Kidney (tissue), 14 donors: ENCODE measurements around the gene TXNDC11. TPM values are rescaled to one million over a fixed set of nuclear protein-coding genes. Genes with fewer than 3 reads are reported as not detected.

Experiments
- DNase-seq, 5 donors: peaks; one replicate each; pipeline ENCODE4 v3.0.0-alpha.2; 2013 to 2020
- FAIRE-seq: peaks from 2 replicates; lab custom pipeline; 2012; peaks lifted over from hg19 to GRCh38; lab: Jason Lieb, UNC
- H3K27ac ChIP-seq, 2 donors: one replicate each; pipeline ENCODE4 v1.7.0; 2013; ENCODE audit warnings: low read depth in 2 of 2, low read length in 2 of 2, inconsistent platforms in 1 of 2
- H3K27me3 ChIP-seq: one replicate; pipeline ENCODE4 v1.7.1; 2013; ENCODE audit warnings: low read length, inconsistent platforms; ENCODE audit not compliant: control insufficient read depth, insufficient read depth
- H3K36me3 ChIP-seq, 3 donors: one replicate each; pipeline versions ENCODE4 v1.7.0 to v1.7.1; 2013; ENCODE audit warnings: low read length in 3 of 3, control low read depth in 1 of 3, inconsistent platforms in 1 of 3; ENCODE audit not compliant: insufficient read depth in 3 of 3, control insufficient read depth in 2 of 3
- H3K4me1 ChIP-seq, 3 donors: one replicate each; pipeline versions ENCODE4 v1.7.0 to v1.7.1; 2013; ENCODE audit warnings: low read length in 3 of 3, inconsistent platforms in 1 of 3, low read depth in 1 of 3; ENCODE audit not compliant: control insufficient read depth in 2 of 3, insufficient read depth in 2 of 3
- H3K4me3 ChIP-seq, 3 donors: one replicate each; pipeline versions ENCODE4 v1.7.0 to v1.8.1; 2013; ENCODE audit warnings: low read length in 3 of 3, control low read depth in 1 of 3, inconsistent platforms in 1 of 3
- H3K9ac ChIP-seq, 3 donors: one replicate each; pipeline versions ENCODE4 v1.7.0 to v1.7.1; 2013; ENCODE audit warnings: low read length in 3 of 3, control low read depth in 1 of 3, inconsistent platforms in 1 of 3
- H3K9me3 ChIP-seq, 3 donors: one replicate each; pipeline versions ENCODE4 v1.7.0 to v1.7.1; 2013; ENCODE audit warnings: low read length in 3 of 3, control low read depth in 1 of 3, inconsistent platforms in 1 of 3; ENCODE audit not compliant: control insufficient read depth in 2 of 3, insufficient read depth in 1 of 3
- intact Hi-C: fragments of 100-400 bp; cut with DNase I; formaldehyde crosslinking; loops from one replicate; pipeline ENCODE4 v1.11.1; 2022
- polyA plus RNA-seq: library from polyadenylated mRNA; stranded (reverse); fragments of 350-450 nt; fragmentation: Illumina TruSeq; extraction: RNeasy Lipid Tissue Mini Kit (QIAGEN cat#74804); gene quantifications from one replicate; pipeline ENCODE4 v1.2.3, GENCODE V29; 2014; ENCODE audit warnings: low read depth, low replicate concordance; ENCODE audit not compliant: insufficient read depth
- total RNA-seq: library from RNA; stranded (reverse); fragmentation: NEBNext Ultra II Directional; extraction: Animal tissue kit (Norgen Biotek cat#: 25700); gene quantifications from one replicate; pipeline ENCODE4 v1.2.1, GENCODE V29; 2021
- TF ChIP-seq, protein P1 (sequence below): IDR thresholded peaks from 3 replicates; pipeline ENCODE4 v1.5.1; 2012; ENCODE audit warnings: mild to moderate bottlenecking, moderate library complexity, borderline replicate concordance; ENCODE audit not compliant: insufficient read depth; ENCODE audit errors: extremely low read depth
- donor health status: control.
- donor health status: control.
- donor health status: control.
- donor health status: control.
- donor health status: control.
- donor health status: DM: yes; HTN: yes; CAD: no.
- donor health status: Normal renal cell carcinoma (clear cell type).

The TXNDC11 gene
- total and polyA plus RNA-seq, 2 donors from 2014 or later = 60.8 to 70.9 TPM

GRCh38 chr16:11677959-11678881, 64.4 kb downstream of the TXNDC11 start:
- intact Hi-C loops = no loop called here
- H3K4me1 ChIP-seq = peaks cover 0 to 39% (median 26%) of the 10 kb centered on the region in 3 donors
- no peak overlapping the region for H3K4me3 ChIP-seq
- DNase-seq (peak in 1 of 5 donors; percentile 72), FAIRE-seq (no peak)
- H3K27ac ChIP-seq = peak overlapping the region; percentile 68 to 72
- TF ChIP-seq, protein P1, sequence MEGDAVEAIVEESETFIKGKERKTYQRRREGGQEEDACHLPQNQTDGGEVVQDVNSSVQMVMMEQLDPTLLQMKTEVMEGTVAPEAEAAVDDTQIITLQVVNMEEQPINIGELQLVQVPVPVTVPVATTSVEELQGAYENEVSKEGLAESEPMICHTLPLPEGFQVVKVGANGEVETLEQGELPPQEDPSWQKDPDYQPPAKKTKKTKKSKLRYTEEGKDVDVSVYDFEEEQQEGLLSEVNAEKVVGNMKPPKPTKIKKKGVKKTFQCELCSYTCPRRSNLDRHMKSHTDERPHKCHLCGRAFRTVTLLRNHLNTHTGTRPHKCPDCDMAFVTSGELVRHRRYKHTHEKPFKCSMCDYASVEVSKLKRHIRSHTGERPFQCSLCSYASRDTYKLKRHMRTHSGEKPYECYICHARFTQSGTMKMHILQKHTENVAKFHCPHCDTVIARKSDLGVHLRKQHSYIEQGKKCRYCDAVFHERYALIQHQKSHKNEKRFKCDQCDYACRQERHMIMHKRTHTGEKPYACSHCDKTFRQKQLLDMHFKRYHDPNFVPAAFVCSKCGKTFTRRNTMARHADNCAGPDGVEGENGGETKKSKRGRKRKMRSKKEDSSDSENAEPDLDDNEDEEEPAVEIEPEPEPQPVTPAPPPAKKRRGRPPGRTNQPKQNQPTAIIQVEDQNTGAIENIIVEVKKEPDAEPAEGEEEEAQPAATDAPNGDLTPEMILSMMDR = no peak
- peaks cover 0 to 41% (median 16%) of the 10 kb centered on the region in 3 donors for H3K36me3 ChIP-seq
- H3K9me3 ChIP-seq = no peaks in the 10 kb centered on the region
- no peaks in the 10 kb centered on the region for H3K27me3 ChIP-seq
- H3K9ac ChIP-seq = peak overlapping the region in 1 of 3 donors; percentile 10

GRCh38 chr16:11677451-11677951, 65.2 kb downstream of the TXNDC11 start:
- no peaks in the 10 kb centered on the region for H3K27me3 ChIP-seq
- intact Hi-C loops = no loop called here
- peaks cover 0 to 47% (median 26%) of the 10 kb centered on the region in 3 donors for H3K4me1 ChIP-seq
- TF ChIP-seq, protein P1 = no peak
- no peaks in the 10 kb centered on the region for H3K9me3 ChIP-seq
- no peak overlapping the region for H3K9ac ChIP-seq
- H3K4me3 ChIP-seq = no peak overlapping the region
- H3K36me3 ChIP-seq = peaks cover 0 to 34% (median 9%) of the 10 kb centered on the region in 3 donors
- H3K27ac ChIP-seq = peak overlapping the region; percentile 68 to 72
- FAIRE-seq (no peak), DNase-seq (peak in 2 of 5 donors; percentile 24 to 36)

DNA sequence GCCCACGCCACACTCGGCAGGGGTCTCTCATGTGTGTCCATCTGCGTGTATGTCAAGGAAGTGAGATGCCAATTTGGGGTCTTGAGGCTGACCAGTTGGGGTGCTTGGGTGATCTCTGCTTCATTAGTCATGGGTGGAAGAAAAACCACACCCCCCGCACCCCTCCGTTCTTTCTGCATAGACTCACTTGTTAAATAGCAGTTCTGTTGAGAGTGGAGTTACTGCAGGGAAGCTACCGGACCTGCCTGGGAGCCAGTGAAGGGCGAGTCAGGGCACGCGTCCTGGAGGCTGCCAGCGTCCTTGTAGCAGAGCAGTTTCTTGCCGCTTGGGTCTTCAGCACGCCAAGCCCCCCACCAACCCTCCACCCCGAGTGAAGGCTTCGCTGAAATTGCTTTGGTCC, 65.9 kb downstream of the TXNDC11 start:
- Histone ChIP-seq H3K36me3 (peaks cover 0 to 29% (median 5%) of the 10 kb centered on the region in 3 donors), H3K4me1 (peaks cover 0 to 54% (median 23%) of the 10 kb centered on the region in 3 donors)

More for the DNA sequence above, 65.9 kb downstream of the TXNDC11 start:
- Histone ChIP-seq H3K27ac (peak overlapping the region; percentile 68 to 72), H3K27me3 (no peaks in the 10 kb centered on the region), H3K4me3 (no peak overlapping the region), H3K9me3 (no peaks in the 10 kb centered on the region), H3K9ac (peak overlapping the region in 1 of 3 donors; percentile 44)
- no peak for FAIRE-seq
- TF ChIP-seq, protein P1 = no peak
- intact Hi-C loops = no loop called here
- no peak for DNase-seq
